ENCODE data around the gene FCER2. TPM values are rescaled to one million over a fixed set of nuclear protein-coding genes. Genes with fewer than 3 reads are reported as not detected.

The FCER2 gene
- total RNA-seq, 1 experiment from 2014 or later = not detected

- H4K5ac ChIP-seq (ENCODE audit: insufficient read length, low read depth, low read length) = no peak overlapping the region
- H2BK20ac ChIP-seq (ENCODE audit: low read depth, low read length, poor library complexity, severe bottlenecking) = no peak overlapping the region
- H3K27ac ChIP-seq (ENCODE audit: insufficient read length, low read depth, low read length) = no peak overlapping the region
- no peak overlapping the region for H3T11ph ChIP-seq (ENCODE audit: low read length)
- H4K8ac ChIP-seq (replicated peaks; ENCODE audit: insufficient read length, low read depth, low read length) = no peak overlapping the region
- Mint-ChIP-seq H3K27ac (no peak overlapping the region), H3K4me1 (peaks cover 10 to 23% of the 10 kb centered on the region in 2 experiments), H3K4me3 (no peak overlapping the region), H3K27me3 (ENCODE audit: low read depth) (peaks cover 74% of the 10 kb centered on the region), H3K36me3 (ENCODE audit: insufficient read depth in 1 of 3, low read depth in 3 of 3) (no peaks in the 10 kb centered on the region), H3K9me3 (peaks cover 0 to 3% of the 10 kb centered on the region in 2 experiments; a peak in 2 of 5 replicates)
- H3K27me3 ChIP-seq (ENCODE audit: insufficient read depth, low read length) = peaks cover 18% of the 10 kb centered on the region; the same call in 1 of the 2 replicates
- no peak overlapping the region for H2AK5ac ChIP-seq (ENCODE audit: insufficient read length, low read length)
- no peak for DNase-seq
- no peak overlapping the region for H2BK120ac ChIP-seq (ENCODE audit: low read depth, low read length, poor library complexity, severe bottlenecking)
- H3K9ac ChIP-seq (ENCODE audit: extremely low read depth, insufficient read length, low read length) = no peak overlapping the region
- H3K23me2 ChIP-seq (ENCODE audit: insufficient read length, low read depth, low read length, poor library complexity, severe bottlenecking) = peaks cover 7% of the 10 kb centered on the region
- H3K4me2 ChIP-seq (ENCODE audit: insufficient read depth, insufficient read length, low read length) = no peak overlapping the region
- no peak overlapping the region for H3K56ac ChIP-seq (ENCODE audit: insufficient read length, low read depth, low read length)
- no peaks in the 10 kb centered on the region for H3K9me3 ChIP-seq (ENCODE audit: control insufficient read depth, low read depth, low read length)
- H3K18ac ChIP-seq (ENCODE audit: insufficient read length, low read depth, low read length) = no peak overlapping the region
- no CpG with 5 or more reads among the region's 2 CpGs for WGBS (ENCODE audit: extremely low coverage, insufficient read length, low lambda C conversion rate)
- H2BK12ac ChIP-seq (ENCODE audit: insufficient read length, low read depth, low read length) = no peak overlapping the region
- no peaks in the 10 kb centered on the region for H3K79me2 ChIP-seq (ENCODE audit: insufficient read depth, low read length)
- no peak overlapping the region for H3K23ac ChIP-seq (ENCODE audit: insufficient read length, low read depth, low read length)
- no peak overlapping the region for H3K14ac ChIP-seq (ENCODE audit: insufficient read depth, low read length)
- no peak overlapping the region for H3K4ac ChIP-seq (ENCODE audit: low read depth, low read length)
- TF ChIP-seq CTCF (conservative IDR thresholded peaks at IDR 0.05) = no peak
- no peak overlapping the region for H4K91ac ChIP-seq (ENCODE audit: insufficient read length, low read depth, low read length)
- H3K79me1 ChIP-seq (ENCODE audit: insufficient read depth, low read depth, low read length, poor library complexity, severe bottlenecking) = no peaks in the 10 kb centered on the region
- H4K20me1 ChIP-seq (ENCODE audit: control insufficient read depth, insufficient read depth, insufficient read length) = no peaks in the 10 kb centered on the region
- H2BK15ac ChIP-seq (ENCODE audit: low read depth, low read length) = no peak overlapping the region
- no peaks in the 10 kb centered on the region for H3K4me1 ChIP-seq (ENCODE audit: insufficient read depth, low read length)
- H2AFZ ChIP-seq (ENCODE audit: low read length) = no peak overlapping the region
- H2BK5ac ChIP-seq (ENCODE audit: insufficient read length, low read length) = no peak overlapping the region
Measured at GRCh38 chr19:7725791-7726190, 23.9 kb upstream of the FCER2 start.
